ENCODE results near the gene TMEM203.
A peak's percentile ranks its signal among the peaks of the same experiment; 100 is the strongest.

The TMEM203 gene

DNA sequence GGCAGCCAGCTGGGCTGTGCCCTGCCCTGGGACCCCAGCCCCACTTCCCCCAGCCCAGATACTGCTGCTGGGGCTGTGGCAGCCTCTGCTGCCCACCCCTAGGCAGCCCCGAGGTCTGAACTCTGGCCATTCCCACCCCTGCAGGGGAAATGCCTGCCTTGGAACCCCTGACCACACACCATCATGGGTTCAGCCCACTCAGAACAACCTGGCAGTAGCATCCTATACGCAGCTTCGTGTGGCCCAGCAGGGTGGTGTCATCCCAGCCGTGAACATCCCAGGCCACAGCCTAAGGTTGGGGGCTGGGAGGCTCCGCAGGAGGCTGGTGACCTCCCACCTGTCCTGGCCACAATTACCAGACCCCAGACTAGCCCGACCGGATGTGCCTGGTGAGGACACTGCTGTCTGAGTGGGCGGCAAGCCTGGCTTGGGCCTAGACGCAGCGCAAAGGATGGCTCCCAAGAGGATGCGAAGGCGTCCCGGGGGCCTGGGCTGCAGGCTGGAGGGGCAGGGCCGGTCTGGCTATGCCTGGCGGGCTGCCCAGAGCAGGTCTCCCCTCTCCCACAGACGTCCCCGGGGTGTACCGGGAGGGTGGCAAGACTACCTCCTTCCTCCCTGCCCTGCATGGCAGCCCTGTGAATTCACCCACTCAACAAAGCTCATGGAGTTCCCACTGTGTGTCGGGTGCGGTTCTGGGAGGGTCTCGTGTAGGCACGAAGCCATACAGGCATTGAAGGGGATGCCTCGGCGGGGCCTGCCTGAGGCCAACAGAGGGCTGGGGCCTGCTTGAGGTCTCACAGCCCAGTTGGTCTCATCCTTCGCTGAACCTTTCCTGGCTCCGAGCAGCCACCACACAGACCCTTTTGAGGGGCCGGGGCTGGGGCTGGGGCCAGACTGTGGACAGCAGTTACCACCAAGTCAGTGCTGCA, 23.8 kb upstream of the TMEM203 start:
- DNase-seq: no peak

DNA sequence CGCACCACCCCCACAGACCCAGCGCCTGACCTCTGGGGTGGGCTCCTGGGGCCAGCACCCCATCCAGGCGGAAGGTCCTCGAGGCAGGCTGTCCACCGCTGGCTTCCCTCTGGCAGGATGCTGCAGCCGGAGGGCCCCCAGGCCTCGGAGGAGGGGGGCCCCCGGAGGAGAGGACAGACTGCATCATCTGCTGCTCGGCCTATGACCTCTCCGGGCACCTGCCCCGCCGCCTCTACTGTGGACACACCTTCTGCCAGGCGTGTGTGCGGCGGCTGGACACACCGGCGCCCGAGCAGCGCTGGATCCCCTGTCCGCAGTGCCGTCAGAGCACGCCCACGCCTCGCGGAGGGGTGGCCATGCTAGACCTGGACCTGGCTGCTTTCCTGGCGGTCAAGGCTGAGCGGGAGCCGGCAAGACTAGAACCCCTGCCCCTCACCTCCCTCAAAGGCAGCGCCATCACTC, 23.1 kb upstream of the TMEM203 start:
- no peak for DNase-seq

DNA sequence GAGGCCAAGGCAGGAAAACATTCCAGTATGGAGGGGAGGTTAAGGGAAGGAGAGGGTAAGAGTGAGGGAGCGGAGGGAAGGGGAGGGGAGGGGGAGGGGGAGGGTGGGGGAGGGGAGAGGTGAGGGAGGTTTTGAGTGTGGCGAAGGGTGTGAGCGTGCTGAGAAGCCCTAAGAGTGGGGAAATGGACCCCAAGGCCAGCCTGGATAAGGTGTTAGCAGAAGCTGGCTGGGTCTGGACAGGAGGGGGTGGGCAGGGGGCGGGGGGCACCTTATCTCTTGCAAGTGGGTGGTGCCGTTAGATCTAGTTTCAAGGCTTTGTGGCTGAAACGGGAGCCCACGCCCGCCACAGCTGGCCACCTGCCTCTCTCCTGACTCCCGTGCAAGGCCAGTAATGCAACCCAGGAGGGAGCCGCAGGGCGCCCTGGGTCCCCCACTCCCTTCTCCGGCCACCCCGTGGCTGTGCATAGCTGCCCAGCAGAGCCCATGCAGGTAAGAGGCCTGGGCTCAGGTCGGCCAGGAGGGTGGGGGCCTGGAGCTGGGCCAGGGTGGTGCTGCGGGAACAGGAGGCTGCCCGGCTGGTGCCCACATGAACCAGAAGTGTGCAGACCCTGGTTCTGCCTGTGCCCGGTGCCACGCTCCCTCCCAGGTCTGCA, 22.5 kb upstream of the TMEM203 start:
- DNase-seq: no peak

DNA sequence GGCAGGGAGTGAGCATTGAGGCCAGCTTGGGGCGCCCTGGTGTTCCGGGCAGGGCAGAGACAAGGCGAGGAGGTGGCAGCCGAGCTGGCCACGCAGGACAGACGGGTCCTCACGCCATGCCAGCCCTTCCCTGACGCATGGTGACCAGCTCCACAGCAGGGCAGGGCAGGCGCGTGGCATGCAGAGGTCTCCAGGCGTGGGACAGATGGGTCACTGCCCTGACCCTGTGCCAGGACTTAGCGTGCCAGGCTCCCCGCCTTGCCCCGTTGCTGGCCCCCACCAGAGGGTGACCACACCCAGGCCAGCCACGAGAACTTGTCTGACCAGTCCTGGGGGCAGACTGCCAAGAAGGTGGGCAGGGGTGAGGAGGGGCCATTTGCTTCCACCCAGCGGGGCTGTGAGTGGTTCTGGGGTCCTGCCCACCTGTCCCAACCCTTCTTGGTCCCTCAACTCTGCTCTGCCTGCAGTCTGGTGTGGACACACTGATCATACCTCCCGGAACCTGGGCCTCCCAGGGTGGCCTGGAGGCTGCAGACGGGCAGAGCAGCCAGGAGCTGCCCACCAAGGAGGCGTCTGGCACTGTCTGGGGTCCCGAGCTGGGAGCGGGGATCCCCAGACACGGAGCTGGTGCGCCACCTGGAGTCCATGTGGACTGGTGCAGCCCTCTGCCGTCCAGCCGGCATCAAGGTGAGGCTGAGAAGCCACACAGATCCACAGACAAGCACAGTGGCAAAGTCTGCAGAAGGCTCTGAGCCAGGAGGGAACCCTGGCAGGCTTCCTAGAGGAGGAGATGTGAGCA, 21.8 kb upstream of the TMEM203 start, which contains the start of gene RNF224:
TSS of gene RNF224 (plus strand) at position 449 of the 799 bp plus-strand sequence. CDS start 834 bp downstream, outside the sequence.
- peak; percentile 78 to 79 for DNase-seq

DNA sequence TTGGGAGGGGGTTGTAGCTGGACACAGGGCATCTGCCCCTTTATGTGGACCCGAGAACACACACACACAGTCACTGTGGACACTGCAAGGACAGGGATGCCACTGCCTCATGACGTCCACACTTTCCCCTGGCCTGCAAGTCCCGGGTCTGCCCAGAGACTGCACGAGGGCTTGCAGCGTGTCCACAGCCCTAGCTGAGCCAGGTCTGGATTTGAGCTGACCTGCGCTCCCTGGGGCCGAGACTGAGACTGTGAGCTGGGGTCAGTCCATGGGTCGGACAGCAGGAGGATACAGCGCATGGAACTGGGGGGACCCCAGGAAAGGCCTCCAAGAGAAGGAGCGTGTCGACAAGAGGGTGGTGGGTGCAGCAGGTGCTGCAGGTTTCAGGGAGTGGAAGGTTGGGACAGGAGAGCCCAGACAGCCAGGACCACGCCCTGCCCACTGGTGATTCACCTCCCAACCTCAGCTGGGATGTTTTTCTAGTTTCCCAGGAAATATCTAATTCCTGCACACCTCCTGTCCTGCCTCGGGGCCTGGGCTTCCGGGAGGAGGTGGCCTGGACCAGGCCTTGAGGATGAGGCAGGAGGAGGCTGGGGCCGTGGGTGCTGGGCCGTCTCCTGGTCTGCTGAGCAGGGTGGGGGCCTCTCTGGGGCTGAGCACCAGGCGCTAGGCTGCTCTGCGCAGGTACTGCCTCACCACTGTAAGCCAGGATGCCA, 21.0 kb upstream of the TMEM203 start:
- no peak for DNase-seq

DNA sequence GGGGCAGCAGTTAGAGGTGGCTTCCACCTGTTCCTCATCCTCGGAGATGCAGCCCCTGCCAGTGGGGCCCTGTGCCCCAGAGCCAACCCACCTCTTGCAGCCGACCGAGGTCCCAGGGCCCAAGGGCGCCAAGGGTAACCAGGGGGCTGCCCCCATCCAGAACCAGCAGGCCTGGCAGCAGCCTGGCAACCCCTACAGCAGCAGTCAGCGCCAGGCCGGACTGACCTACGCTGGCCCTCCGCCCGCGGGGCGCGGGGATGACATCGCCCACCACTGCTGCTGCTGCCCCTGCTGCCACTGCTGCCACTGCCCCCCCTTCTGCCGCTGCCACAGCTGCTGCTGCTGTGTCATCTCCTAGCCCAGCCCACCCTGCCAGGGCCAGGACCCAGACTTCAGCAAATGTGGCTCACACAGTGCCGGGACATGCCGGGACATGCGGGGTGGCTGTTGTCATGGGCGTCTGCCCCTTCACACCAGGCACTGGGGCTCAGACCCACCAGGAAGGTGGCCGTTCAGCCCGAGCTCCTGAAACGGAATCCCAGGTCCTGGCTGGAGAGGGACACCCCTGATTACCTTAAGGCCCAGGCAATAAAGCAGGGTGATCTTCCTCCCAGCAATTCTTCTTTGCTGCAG, 20.4 kb upstream of the TMEM203 start:
- DNase-seq: no peak

DNA sequence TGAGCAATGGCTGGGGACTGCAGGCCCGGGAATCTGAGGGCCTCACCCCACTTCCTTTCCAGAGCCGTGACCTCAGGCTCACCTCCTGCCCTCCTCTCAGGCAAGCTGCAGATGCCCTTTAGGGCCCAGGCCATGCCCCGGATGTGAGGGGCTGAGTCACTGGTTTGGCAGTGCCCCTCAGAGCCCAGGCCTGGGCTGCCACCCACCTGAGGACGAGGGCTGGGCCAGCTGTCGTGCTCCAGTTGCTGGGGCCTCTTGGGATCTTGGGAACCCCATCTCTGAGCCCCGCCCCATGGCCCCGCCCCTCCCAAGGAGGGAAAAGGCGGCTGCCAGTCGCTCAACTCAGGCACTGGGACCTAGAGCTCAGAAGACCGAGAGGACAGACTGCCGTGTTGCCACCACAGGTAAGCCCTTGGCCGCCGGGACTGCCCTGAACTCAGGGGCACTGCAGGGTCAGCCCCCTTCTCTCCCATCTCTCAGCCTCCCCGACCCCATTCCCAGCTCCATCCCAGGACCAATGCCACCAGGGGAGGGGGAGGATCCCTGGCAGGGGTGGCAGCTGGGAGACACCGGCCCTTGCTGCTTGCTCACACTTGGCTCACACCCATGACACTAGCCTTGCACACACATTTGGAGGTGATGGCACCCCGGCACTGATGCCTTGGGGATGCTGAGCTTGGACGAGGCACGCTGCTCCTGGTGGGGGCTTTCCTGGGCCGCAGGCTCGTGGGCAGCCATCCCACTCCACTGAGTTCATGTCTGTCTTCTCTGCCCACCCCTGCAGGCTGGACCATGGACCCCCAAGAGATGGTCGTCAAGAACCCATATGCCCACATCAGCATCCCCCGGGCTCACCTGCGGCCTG, 19.6 kb upstream of the TMEM203 start, which contains the start of gene CYSRT1:
TSS of gene CYSRT1 (plus strand) at position 345 of the 865 bp plus-strand sequence. CDS start at position 793, 448 bp downstream.
- DNase-seq: no peak

DNA sequence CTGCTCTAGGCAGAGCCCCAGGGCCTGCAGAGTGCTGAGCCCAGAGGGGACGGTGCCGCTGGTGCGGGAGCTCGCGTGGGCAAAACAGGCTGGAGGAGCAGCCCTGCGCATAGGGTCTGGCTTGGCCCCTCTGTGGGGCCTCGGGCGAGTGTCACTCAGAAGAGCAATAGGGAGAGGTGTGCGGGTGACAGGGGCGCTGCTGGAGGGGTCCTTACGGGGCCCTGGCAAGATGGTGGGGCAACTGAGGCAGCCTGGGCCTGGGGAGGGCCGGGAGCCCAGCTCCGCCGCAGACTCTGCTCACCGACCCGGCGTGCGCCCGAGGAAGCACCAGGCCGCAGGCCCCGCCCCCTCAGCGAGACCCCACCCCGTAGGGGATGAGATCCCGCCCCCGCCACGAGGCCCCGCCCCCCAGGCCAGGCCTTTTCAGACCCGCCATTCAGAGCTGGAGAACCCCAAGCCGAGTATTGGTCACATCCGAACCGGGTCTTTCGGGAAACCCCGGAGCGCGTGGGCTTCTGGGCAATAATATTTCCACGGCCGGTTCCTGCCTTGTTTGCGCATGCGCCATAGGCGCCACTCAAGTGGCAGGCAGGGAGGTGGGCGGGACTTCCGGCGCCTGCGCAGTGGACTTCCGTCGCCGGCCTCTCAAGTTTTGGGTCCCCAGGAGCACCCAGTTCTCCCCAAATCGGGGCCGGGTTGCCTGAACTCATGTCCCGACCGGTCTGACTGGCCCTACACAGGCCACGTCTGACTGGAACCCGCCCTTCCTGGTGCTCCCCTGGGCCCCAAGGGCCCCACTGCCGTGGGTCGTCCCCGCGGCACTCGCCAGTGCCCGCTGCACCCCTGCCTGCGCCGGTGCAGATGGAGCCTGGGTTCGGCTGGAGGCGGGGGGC, 17.9 kb upstream of the TMEM203 start:
- DNase-seq: peak; percentile 98 to 99

DNA sequence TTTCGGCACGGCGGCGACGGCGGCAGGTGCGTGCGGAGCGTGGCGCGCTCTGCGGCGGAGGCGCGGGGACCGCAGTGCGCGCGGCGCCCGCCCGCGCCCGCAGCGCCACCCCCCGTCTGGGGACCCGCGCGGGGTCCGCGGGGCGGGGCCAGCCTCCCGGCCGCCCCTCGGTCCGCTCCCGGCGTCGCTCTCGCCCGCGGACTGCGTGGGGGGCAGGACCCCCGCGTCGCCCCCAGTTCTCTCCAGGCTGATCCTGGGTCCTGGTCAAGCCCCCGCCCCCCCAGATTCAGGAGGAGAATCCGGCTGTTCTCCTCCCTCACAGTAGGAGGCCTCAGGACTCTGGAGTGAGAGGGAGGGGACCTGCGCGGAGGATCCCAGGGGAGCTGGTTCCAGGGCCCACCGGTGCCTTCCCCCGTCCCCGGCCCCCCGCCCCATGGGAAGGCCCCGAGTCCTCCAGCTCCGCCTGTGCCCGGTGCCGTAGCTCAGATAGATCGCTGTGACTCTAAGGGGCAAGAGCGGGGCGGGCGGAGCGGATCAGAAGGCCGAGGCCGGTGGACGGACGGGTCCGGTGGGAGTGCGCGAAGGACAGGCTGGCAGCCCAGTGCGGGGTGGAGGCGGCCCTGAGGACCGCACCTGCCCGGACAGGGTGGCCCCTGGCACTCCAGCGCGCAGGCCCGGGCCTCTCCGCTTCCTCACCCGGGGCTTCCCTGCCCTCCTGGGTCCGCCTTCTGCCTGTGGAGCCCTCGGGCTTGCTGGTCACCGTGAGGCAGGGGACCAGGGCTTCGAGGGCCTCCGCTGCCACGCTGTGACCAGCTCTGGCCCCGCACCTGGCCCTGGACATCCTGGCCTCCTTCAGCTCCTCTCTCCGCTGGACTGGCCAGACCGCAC, 17.0 kb upstream of the TMEM203 start, which contains the start of gene RNF208:
TSS of gene RNF208 (minus strand) at position 51 of the 888 bp plus-strand sequence. CDS start 1,028 bp downstream, outside the sequence.
- DNase-seq: no peak

DNA sequence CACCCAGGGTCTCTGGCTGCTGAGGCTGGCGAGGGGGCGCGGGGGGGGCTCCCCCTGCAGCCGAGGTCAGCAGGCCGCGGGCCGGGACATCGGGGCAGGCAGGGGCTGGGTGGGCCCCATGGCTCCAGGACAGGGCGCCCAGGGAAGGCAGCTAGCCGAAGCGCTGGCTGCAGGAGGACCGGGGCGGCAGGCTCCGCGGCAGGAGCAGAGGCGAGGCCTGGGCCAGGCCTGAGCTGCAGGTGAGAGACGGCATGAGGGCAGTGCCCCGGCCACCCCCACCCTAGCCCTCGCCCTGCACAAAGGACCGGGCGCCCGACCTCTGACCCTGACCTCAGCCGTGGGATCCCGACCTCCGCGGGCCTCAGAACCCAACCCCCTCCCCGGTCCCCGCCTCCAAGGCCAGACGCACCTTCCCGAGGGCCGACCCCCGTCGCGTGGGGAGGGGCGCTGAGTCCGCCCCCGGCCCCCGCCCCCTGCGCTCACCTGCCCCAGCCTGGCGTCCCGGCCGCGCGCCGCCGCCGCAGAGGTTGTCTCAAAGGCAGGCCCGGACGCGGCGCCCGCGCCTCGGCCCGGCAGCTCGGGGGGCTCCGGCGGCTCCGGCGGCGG, 16.2 kb upstream of the TMEM203 start:
- no peak for DNase-seq

DNA sequence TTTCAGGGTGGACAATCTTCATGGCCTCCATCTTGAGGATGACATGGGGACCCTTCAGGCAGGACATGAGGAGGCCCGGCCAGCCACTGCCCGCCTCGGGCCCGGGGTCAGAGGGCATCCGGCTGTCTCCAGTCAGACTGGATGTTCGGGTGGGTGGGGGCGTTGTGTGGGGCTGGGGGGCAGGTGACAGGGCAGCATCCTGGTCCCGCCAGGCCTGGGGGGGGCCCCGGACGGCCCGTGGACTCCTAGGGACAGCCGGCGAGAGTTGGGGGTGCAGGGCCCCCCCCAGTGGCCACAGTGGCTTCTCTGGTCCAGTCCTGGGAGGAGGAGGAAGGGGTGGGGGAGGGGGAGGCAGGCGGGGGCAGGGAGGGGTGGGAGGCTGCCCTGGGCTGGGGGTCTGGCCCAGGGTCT, 15.7 kb upstream of the TMEM203 start:
- DNase-seq: no peak

DNA sequence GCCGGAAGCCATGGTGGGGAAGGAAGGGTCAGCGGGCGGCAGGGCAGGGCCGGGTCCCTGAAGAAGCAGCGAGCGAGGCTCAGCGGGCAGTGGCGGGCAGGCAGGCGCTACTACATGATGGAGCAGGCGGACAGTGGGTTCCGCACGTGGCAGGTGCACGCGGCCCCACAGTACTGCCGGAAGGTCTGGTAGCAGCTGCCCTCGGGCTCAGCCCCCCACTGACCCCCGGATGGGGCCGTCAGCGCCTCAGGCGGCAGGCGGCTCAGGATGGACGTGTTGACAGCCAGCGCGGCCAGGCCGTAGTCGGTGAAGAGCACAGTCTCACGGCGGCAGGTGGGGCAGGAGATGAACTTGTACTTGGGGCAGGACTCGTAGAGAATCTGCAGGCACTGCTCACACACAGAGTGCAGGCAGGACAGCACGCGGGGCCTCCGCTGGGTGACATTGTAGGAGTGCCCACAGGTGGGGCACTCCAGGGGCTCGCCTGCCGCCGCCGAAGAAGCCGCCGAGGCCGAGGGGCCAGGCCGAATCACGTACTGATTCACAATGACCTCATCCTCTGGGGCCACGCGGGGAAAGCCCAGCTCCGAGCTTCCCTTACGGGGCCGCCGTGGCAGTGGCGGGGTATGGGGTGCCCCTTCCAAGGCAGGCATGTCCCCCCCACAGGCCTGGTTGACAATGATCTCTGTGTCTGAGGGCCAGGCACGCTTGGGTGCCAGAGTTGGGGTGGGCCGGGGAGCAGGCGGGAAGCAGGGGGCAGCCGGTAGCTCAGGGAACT, 15.1 kb upstream of the TMEM203 start:
- DNase-seq: no peak

DNA sequence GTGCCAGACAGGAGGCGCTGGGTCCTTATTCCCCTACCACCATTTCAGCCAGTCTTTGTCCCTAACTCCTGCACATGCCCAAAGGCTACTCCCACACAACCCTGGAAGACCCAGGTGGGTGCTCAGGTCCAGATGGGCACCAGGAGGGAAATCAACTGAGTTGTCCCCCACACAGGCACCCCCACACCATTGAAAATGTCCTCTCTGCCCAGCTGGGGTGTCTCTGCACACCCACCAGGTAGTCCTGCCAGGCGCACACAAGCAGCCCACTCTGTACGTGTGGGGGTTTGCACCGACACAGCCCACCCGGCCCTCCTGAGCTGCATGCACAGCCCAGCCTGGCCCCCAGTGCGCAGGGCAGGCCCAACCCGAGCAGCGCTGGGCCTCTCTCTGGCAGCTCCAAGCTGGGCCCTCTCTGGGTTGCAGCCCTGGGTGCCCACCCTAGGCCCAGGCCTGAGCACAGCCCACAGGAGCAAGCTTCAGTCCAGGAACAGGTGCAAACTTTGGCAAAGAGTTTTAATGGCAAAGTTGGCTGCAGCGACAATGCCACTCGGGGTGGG, 14.4 kb upstream of the TMEM203 start:
- DNase-seq: no peak

DNA sequence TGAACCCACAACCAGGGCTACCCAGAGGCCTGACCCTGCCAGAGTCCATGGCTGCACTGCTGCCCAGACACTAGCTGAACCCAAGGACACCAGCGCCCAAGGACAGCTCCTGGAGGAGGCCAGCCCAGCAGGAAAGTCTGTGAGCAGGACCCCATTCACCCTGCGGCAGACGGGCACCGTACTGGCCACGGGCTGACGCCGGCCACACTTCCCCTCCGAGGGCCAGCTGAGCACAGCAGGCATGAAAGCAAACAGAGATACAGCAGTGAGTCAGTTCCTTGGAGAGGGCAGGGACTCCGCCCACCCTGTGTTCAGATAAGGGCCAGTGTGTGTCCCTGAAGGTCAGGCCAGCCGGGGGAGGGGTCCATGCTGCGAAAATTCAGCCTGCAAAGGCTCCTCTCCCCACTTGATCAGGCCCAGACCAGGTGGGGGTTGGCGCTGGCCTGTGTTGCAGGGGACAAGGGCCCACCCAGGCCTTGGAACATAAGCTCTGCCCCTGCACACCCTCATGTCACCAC, 13.4 kb upstream of the TMEM203 start:
- DNase-seq: no peak

DNA sequence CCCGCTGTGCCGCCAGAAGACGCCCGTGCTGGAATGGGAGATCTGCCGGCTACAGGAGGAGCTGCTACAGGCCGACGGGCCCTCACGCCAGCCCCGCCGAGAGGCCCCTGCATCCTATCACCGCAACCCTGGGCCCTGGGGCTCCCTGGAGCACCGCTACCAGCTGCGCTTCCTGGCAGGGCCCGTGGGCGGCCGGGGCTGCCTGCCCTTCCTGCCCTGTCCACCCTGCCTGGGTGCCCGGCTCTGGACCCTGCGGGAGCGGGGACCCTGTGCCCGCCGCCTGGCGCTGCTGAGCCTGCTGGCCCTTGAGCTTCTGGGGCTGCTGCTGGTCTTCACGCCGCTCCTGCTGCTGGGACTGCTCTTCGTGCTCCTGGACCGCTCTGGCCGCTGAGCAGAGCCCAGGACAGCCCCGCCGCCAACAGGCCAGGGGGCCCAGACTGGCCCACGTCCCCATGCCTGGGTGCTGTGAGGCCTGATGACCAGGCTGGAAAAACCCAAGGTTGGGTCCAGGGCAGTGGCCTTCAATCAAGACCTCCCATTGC, 12.8 kb upstream of the TMEM203 start:
- no peak for DNase-seq

All from activated CD4-positive, alpha-beta T cell treated with anti-CD3 and anti-CD28 coated beads, Interleukin-2, amount 50 U/mL, for 4 hours (primary cell).